Measurements from ENCODE around the gene C1orf53. TPM values are rescaled to one million over a fixed set of nuclear protein-coding genes. Genes with fewer than 3 reads are reported as not detected.

Gene C1orf53
- total and polyA plus RNA-seq, 2 donors (not counting 1 experiment from before 2014, with no cell fraction given), result 0.24 TPM; not detected in 1

GRCh38 chr1:197909384-197909783, 7.0 kb downstream of the C1orf53 start:
- DNase-seq, result peak; percentile 38
- intact Hi-C loops (cut with micrococcal nuclease), result loop anchor here (1.0 to 10.0 kb wide), 2 partner anchors 9 to 765 kb away; partner anchors contain the start of gene ASPM

More at GRCh38 chr1:197909384-197909783, 7.0 kb downstream of the C1orf53 start:
- Histone ChIP-seq H3K27ac (ENCODE audit: low read length in 2 of 2) (no peak overlapping the region), H3K9ac (ENCODE audit: low read length) (no peak overlapping the region), H3K4me2 (replicated peaks; ENCODE audit: low read depth, low read length, poor library complexity, severe bottlenecking) (no peak overlapping the region), H3K4me1 (ENCODE audit: control insufficient read depth in 2 of 2, insufficient read depth in 2 of 2, low read length in 2 of 2) (peaks cover 54 to 58% of the 10 kb centered on the region in 2 donors), H3K9me3 (ENCODE audit: control extremely low read depth in 1 of 3, control insufficient read depth in 2 of 3, insufficient read depth in 1 of 3, low read length in 2 of 3) (peaks cover 0 to 49% (median 0%) of the 10 kb centered on the region in 3 donors), H3K27me3 (replicated peaks in 1 of 4; ENCODE audit: control extremely low read depth in 1 of 4, control insufficient read depth in 3 of 4, insufficient read depth in 4 of 4, low read length in 3 of 4) (peaks cover 6 to 91% (median 83%) of the 10 kb centered on the region in 4 experiments), H3K36me3 (replicated peaks in 1 of 2; ENCODE audit: control extremely low read depth in 1 of 2, control insufficient read depth in 1 of 2, extremely low read depth in 1 of 2, insufficient read depth in 2 of 2, low read length in 1 of 2) (no peaks in the 10 kb centered on the region), H2AFZ (ENCODE audit: insufficient read depth, low read depth, low read length, poor library complexity, severe bottlenecking) (no peak overlapping the region), H3K79me2 (ENCODE audit: control insufficient read depth, insufficient read depth, low read length) (no peaks in the 10 kb centered on the region), H4K20me1 (ENCODE audit: control insufficient read depth, insufficient read depth, low read length, poor library complexity, severe bottlenecking) (no peaks in the 10 kb centered on the region), H3K4me3 (ENCODE audit: control extremely low read depth in 1 of 5, extremely low read depth in 1 of 5, insufficient read depth in 1 of 5, low read depth in 2 of 5, low read length in 4 of 5) (no peak overlapping the region)
- Mint-ChIP-seq H3K27me3 (peaks cover 80% of the 10 kb centered on the region), H3K9me3 (ENCODE audit: insufficient read depth) (no peaks in the 10 kb centered on the region), H3K4me3 (no peak overlapping the region), H3K27ac (no peak overlapping the region), H3K4me1 (peaks cover 46% of the 10 kb centered on the region)
- ChIA-PET CTCF (interaction anchor here (1.1 to 3.0 kb wide), 2 partner anchors 14 to 294 kb away, joined by 4 to 17 read pairs; no protein-coding TSS in a partner anchor), POLR2A (no interaction called here)
- ATAC-seq (ENCODE audit: low read depth), result no peak
- TF ChIP-seq, protein P1, sequence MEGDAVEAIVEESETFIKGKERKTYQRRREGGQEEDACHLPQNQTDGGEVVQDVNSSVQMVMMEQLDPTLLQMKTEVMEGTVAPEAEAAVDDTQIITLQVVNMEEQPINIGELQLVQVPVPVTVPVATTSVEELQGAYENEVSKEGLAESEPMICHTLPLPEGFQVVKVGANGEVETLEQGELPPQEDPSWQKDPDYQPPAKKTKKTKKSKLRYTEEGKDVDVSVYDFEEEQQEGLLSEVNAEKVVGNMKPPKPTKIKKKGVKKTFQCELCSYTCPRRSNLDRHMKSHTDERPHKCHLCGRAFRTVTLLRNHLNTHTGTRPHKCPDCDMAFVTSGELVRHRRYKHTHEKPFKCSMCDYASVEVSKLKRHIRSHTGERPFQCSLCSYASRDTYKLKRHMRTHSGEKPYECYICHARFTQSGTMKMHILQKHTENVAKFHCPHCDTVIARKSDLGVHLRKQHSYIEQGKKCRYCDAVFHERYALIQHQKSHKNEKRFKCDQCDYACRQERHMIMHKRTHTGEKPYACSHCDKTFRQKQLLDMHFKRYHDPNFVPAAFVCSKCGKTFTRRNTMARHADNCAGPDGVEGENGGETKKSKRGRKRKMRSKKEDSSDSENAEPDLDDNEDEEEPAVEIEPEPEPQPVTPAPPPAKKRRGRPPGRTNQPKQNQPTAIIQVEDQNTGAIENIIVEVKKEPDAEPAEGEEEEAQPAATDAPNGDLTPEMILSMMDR (IDR thresholded peaks at IDR 0.05), result no peak
- TF ChIP-seq EZH2 (IDR thresholded peaks at IDR 0.05; ENCODE audit: borderline replicate concordance, insufficient read depth, low read depth, low read length, poor library complexity, severe bottlenecking), result no peak
- 19% methylated on average over 8 of the region's 8 CpGs for WGBS (ENCODE audit: insufficient coverage)

Data from B cell (primary cell).